ES-I3 (cell line): Measurements from ENCODE around the gene GALNTL6.
"Not testable (repeated sequence)": the region's sequence is repeated elsewhere in the genome, so short reads cannot be mapped to it uniquely, and the experiment has no call there.

Experiments
- H3K36me3 ChIP-seq: 2 replicates; pipeline ENCODE4 v1.6.1; 2013; ENCODE audit warnings: mild to moderate bottlenecking, low read length, control low read depth, moderate library complexity; ENCODE audit not compliant: insufficient read depth
- H3K4me1 ChIP-seq: 2 replicates; pipeline ENCODE4 v1.6.1; 2013; ENCODE audit warnings: mild to moderate bottlenecking, control low read depth, low read length; ENCODE audit not compliant: insufficient read depth
- H3K9ac ChIP-seq: 2 replicates; pipeline ENCODE4 v1.6.1; 2013; ENCODE audit warnings: low read depth, mild to moderate bottlenecking, low read length, moderate library complexity
- H3K9me3 ChIP-seq: 2 replicates; pipeline ENCODE4 v1.6.1; 2013; ENCODE audit warnings: mild to moderate bottlenecking, low read length, moderate library complexity; ENCODE audit not compliant: control insufficient read depth, insufficient read depth

GALNTL6 gene

GRCh38 chr4:172777729-172778431, 964.7 kb downstream of the GALNTL6 start:
- H3K9me3 ChIP-seq: no peaks in the 10 kb centered on the region
- no peaks in the 10 kb centered on the region for H3K36me3 ChIP-seq
- no peaks in the 10 kb centered on the region for H3K4me1 ChIP-seq
- H3K9ac ChIP-seq: no peak overlapping the region

GRCh38 chr4:172778583-172778982, 965.4 kb downstream of the GALNTL6 start:
- Histone ChIP-seq H3K4me1 (no peaks in the 10 kb centered on the region), H3K36me3 (no peaks in the 10 kb centered on the region), H3K9me3 (no peaks in the 10 kb centered on the region), H3K9ac (no peak overlapping the region)

GRCh38 chr4:172780566-172781081, 967.4 kb downstream of the GALNTL6 start:
- no peaks in the 10 kb centered on the region for H3K36me3 ChIP-seq
- H3K4me1 ChIP-seq: no peaks in the 10 kb centered on the region
- H3K9me3 ChIP-seq: no peaks in the 10 kb centered on the region

GRCh38 chr4:172785613-172786012, 972.4 kb downstream of the GALNTL6 start:
- Histone ChIP-seq H3K9ac (no peak overlapping the region), H3K36me3 (no peaks in the 10 kb centered on the region), H3K4me1 (no peaks in the 10 kb centered on the region), H3K9me3 (no peaks in the 10 kb centered on the region)

More at GRCh38 chr4:172780566-172781081, 967.4 kb downstream of the GALNTL6 start:
- H3K9ac ChIP-seq: no peak overlapping the region

GRCh38 chr4:172786039-172786792, 973.0 kb downstream of the GALNTL6 start:
- no peaks in the 10 kb centered on the region for H3K4me1 ChIP-seq
- H3K9me3 ChIP-seq: no peaks in the 10 kb centered on the region
- H3K36me3 ChIP-seq: no peaks in the 10 kb centered on the region
- no peak overlapping the region for H3K9ac ChIP-seq

- no peaks in the 10 kb centered on the region for H3K4me1 ChIP-seq
- H3K36me3 ChIP-seq: no peaks in the 10 kb centered on the region
- H3K9me3 ChIP-seq: no peaks in the 10 kb centered on the region
- H3K9ac ChIP-seq: no peak overlapping the region
Observed at GRCh38 chr4:172787111-172787510, 973.9 kb downstream of the GALNTL6 start.

GRCh38 chr4:172791841-172792240, 978.6 kb downstream of the GALNTL6 start:
- Histone ChIP-seq H3K36me3 (no peaks in the 10 kb centered on the region), H3K4me1 (peaks cover 3% of the 10 kb centered on the region; the same call in 1 of the 2 replicates), H3K9me3 (no peaks in the 10 kb centered on the region), H3K9ac (no peak overlapping the region)

- H3K9ac ChIP-seq: no peak overlapping the region
- no peaks in the 10 kb centered on the region for H3K36me3 ChIP-seq
Observed at GRCh38 chr4:172793565-172794306, 980.5 kb downstream of the GALNTL6 start.

GRCh38 chr4:172794307-172794703, 981.1 kb downstream of the GALNTL6 start:
- H3K4me1 ChIP-seq: peaks cover 3% of the 10 kb centered on the region; the same call in 1 of the 2 replicates
- H3K9me3 ChIP-seq: no peaks in the 10 kb centered on the region
- no peak overlapping the region for H3K9ac ChIP-seq

More at GRCh38 chr4:172793565-172794306, 980.5 kb downstream of the GALNTL6 start:
- H3K4me1 ChIP-seq: peaks cover 3% of the 10 kb centered on the region; the same call in 1 of the 2 replicates
- no peaks in the 10 kb centered on the region for H3K9me3 ChIP-seq

GRCh38 chr4:172797281-172797680, 984.1 kb downstream of the GALNTL6 start:
- not testable (repeated sequence) for H3K9me3 ChIP-seq, H3K4me1 ChIP-seq, H3K9ac ChIP-seq, H3K36me3 ChIP-seq

More at GRCh38 chr4:172794307-172794703, 981.1 kb downstream of the GALNTL6 start:
- no peaks in the 10 kb centered on the region for H3K36me3 ChIP-seq

- no peaks in the 10 kb centered on the region for H3K4me1 ChIP-seq
- H3K36me3 ChIP-seq: no peaks in the 10 kb centered on the region
- H3K9ac ChIP-seq: no peak overlapping the region
- H3K9me3 ChIP-seq: no peaks in the 10 kb centered on the region
Observed at GRCh38 chr4:172802032-172802431, 988.8 kb downstream of the GALNTL6 start.

GRCh38 chr4:172806841-172807240, 993.6 kb downstream of the GALNTL6 start:
- no peaks in the 10 kb centered on the region for H3K36me3 ChIP-seq
- H3K4me1 ChIP-seq: peaks cover 3% of the 10 kb centered on the region; the same call in 1 of the 2 replicates
- H3K9me3 ChIP-seq: no peaks in the 10 kb centered on the region
- no peak overlapping the region for H3K9ac ChIP-seq

- H3K36me3 ChIP-seq: no peaks in the 10 kb centered on the region
- peaks cover 3% of the 10 kb centered on the region; the same call in 1 of the 2 replicates for H3K4me1 ChIP-seq
- H3K9me3 ChIP-seq: no peaks in the 10 kb centered on the region
- no peak overlapping the region for H3K9ac ChIP-seq
Observed at GRCh38 chr4:172808196-172808595, 995.0 kb downstream of the GALNTL6 start.

- Histone ChIP-seq H3K4me1 (peaks cover 3% of the 10 kb centered on the region; the same call in 1 of the 2 replicates), H3K36me3 (no peaks in the 10 kb centered on the region), H3K9me3 (no peaks in the 10 kb centered on the region), H3K9ac (no peak overlapping the region)
Observed at GRCh38 chr4:172809319-172809718, 996.1 kb downstream of the GALNTL6 start.
